ENCODE measurements around the gene GCH1. TPM values are rescaled to one million over a fixed set of nuclear protein-coding genes. Genes with fewer than 3 reads are reported as not detected.
A peak's percentile ranks its signal among the peaks of the same experiment; 100 is the strongest.

GCH1 gene
- total and polyA plus RNA-seq, 9 donors = 0.71 to 13.2 (median 2.6) TPM

- 55 to 69% (median 61%) methylated on average over 4 of the region's 4 CpGs for WGBS, 3 donors
- Histone ChIP-seq H3K36me3 (no peaks in the 10 kb centered on the region), H3K4me3 (no peak overlapping the region), H3K9me3 (no peaks in the 10 kb centered on the region), H3K27me3 (no peaks in the 10 kb centered on the region), H3K4me1 (ENCODE audit: insufficient read depth) (no peaks in the 10 kb centered on the region), H3K27ac (no peak overlapping the region)
- TF ChIP-seq EP300 (IDR thresholded peaks at IDR 0.05) (no peak), POLR2A (IDR thresholded peaks at IDR 0.05) (no peak), CTCF (IDR thresholded peaks at IDR 0.05) (no peak)
- intact Hi-C loops (cut with DNase I) = no loop called here
- DNase-seq = no peak
Observed at GRCh38 chr14:54895683-54896082, 6.9 kb downstream of the GCH1 start.

- intact Hi-C loops (cut with DNase I) = no loop called here
- WGBS, 3 donors = 56 to 66% (median 64%) methylated on average over 3 of the region's 3 CpGs
- Histone ChIP-seq H3K27me3 (no peaks in the 10 kb centered on the region), H3K27ac (no peak overlapping the region), H3K36me3 (no peaks in the 10 kb centered on the region), H3K4me3 (no peak overlapping the region), H3K9me3 (no peaks in the 10 kb centered on the region), H3K4me1 (ENCODE audit: insufficient read depth) (no peaks in the 10 kb centered on the region)
- no peak for DNase-seq
- TF ChIP-seq EP300 (IDR thresholded peaks at IDR 0.05) (no peak), POLR2A (IDR thresholded peaks at IDR 0.05) (no peak), CTCF (IDR thresholded peaks at IDR 0.05) (no peak)
Observed at GRCh38 chr14:54894995-54895394, 7.6 kb downstream of the GCH1 start.

GRCh38 chr14:54893151-54893760 is 9.4 kb downstream of the GCH1 start:
- H3K27ac ChIP-seq = no peak overlapping the region
- intact Hi-C loops (cut with DNase I) = no loop called here
- H3K27me3 ChIP-seq = no peaks in the 10 kb centered on the region
- H3K4me3 ChIP-seq = no peak overlapping the region
- TF ChIP-seq CTCF (IDR thresholded peaks at IDR 0.05) = peak in 2 of 3 donors; percentile 35 to 44
- no peak for TF ChIP-seq POLR2A (IDR thresholded peaks at IDR 0.05)
- WGBS, 3 donors = 74 to 86% (median 80%) methylated on average over 3 of the region's 3 CpGs
- no peaks in the 10 kb centered on the region for H3K36me3 ChIP-seq
- DNase-seq = no peak
- H3K4me1 ChIP-seq (ENCODE audit: insufficient read depth) = no peaks in the 10 kb centered on the region
- H3K9me3 ChIP-seq = no peaks in the 10 kb centered on the region

- intact Hi-C loops (cut with DNase I) = no loop called here
- 88 to 90% (median 89%) methylated on average over 10 of the region's 10 CpGs for WGBS, 3 donors
- no peak for DNase-seq
- Histone ChIP-seq H3K36me3 (no peaks in the 10 kb centered on the region), H3K4me3 (no peak overlapping the region), H3K4me1 (ENCODE audit: insufficient read depth) (no peaks in the 10 kb centered on the region), H3K27ac (no peak overlapping the region), H3K27me3 (no peaks in the 10 kb centered on the region), H3K9me3 (no peaks in the 10 kb centered on the region)
- TF ChIP-seq CTCF (IDR thresholded peaks at IDR 0.05) (no peak), EP300 (IDR thresholded peaks at IDR 0.05) (no peak), POLR2A (IDR thresholded peaks at IDR 0.05) (no peak)
Observed at GRCh38 chr14:54891471-54892245, 11.0 kb downstream of the GCH1 start.

Measured in ovary (tissue), 9 donors.